ENCODE measurements around the gene CEP85L. TPM values are rescaled to one million over a fixed set of nuclear protein-coding genes. Genes with fewer than 3 reads are reported as not detected.

The CEP85L gene
- total RNA-seq, 1 experiment from 2014 or later: 4.9 TPM

- TF ChIP-seq JUND (IDR thresholded peaks at IDR 0.05): no peak
- TF ChIP-seq RAD21 (IDR thresholded peaks at IDR 0.05; ENCODE audit: low read depth): no peak
- no peak for TF ChIP-seq EZH2phosphoT487 (IDR thresholded peaks at IDR 0.05; ENCODE audit: borderline replicate concordance)
- no peak for TF ChIP-seq SRF (IDR thresholded peaks at IDR 0.05; ENCODE audit: low read depth)
- TF ChIP-seq ELF1 (IDR thresholded peaks at IDR 0.05; ENCODE audit: borderline replicate concordance, low read depth): no peak
- no peak for TF ChIP-seq YY1 (IDR thresholded peaks at IDR 0.05; ENCODE audit: extremely low read depth, insufficient replicate concordance, low read depth, low read length)
- no peak for TF ChIP-seq EGR1 (IDR thresholded peaks at IDR 0.05; ENCODE audit: low read depth)
- no peak for TF ChIP-seq FOSL1 (IDR thresholded peaks at IDR 0.05; ENCODE audit: low read depth)
Observed at GRCh38 chr6:118663993-118664985, 12.9 kb upstream of the CEP85L start (continued).

DNA sequence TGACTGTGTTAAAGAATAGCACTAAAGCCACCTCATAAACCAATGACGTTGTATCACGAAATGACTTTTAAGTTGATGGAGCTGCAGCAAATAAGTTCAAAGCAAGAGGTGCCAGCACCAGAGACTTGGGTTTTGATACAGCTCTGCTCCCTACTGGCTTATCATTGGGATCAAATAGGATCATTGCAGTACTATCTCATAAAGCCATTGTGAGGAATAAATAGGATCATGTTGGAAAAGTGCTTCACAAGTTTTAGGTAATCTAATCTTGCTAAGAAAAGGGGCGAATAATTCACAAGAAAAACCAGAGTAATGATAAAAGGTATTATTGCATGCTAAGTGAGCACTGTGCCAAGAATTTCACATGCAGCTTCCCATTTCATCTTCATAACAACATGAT lies 10.4 kb upstream of the CEP85L start:
- H2AFZ ChIP-seq (ENCODE audit: low read depth, low read length, poor library complexity, severe bottlenecking): no peak overlapping the region
- no peaks in the 10 kb centered on the region; a peak in 1 of 4 replicates for H3K4me1 ChIP-seq (ENCODE audit: control insufficient read depth in 1 of 2, insufficient read depth in 2 of 2, low read length in 2 of 2)
- ChIA-PET RAD21 (ENCODE audit: low non-redundant PET in 1 of 2, low total read pairs in 2 of 2, uncharacterized antibody in 2 of 2, unreplicated experiment in 2 of 2) (no interaction called here), CTCF (no interaction called here), POLR2A (no interaction called here)
- no peak overlapping the region for H3K9ac ChIP-seq (ENCODE audit: low read length)
- no peak overlapping the region for H3K4me2 ChIP-seq (ENCODE audit: low read length)
- no peak for DNase-seq (ENCODE audit: low read depth, low spot score)
- H3K9me3 ChIP-seq (ENCODE audit: control insufficient read depth in 1 of 2, insufficient read depth in 1 of 2, low read depth in 1 of 2, low read length in 2 of 2): no peaks in the 10 kb centered on the region
- H3K9me2 ChIP-seq (ENCODE audit: insufficient read depth): no peaks in the 10 kb centered on the region
- intact Hi-C loops (cut with micrococcal nuclease): no loop called here
- no peak overlapping the region for H3K4me3 ChIP-seq (replicated peaks in 1 of 2; ENCODE audit: low read depth in 1 of 2, low read length in 2 of 2)
- H3K27ac ChIP-seq (ENCODE audit: low read depth, low read length): no peak overlapping the region
- no peaks in the 10 kb centered on the region for H3K27me3 ChIP-seq (ENCODE audit: insufficient read depth, low read length)
- ATAC-seq: no peak
- no peaks in the 10 kb centered on the region for H4K20me1 ChIP-seq (ENCODE audit: insufficient read depth)
- TF ChIP-seq POLR2A (IDR thresholded peaks at IDR 0.05; ENCODE audit: borderline replicate concordance, extremely low read depth, insufficient read depth, insufficient read length): no peak
- TF ChIP-seq ZNF274 (IDR thresholded peaks at IDR 0.05; ENCODE audit: low read depth, low read length): no peak
- TF ChIP-seq CEBPB (IDR thresholded peaks at IDR 0.05; ENCODE audit: low read depth): no peak
- TF ChIP-seq RAD21 (IDR thresholded peaks at IDR 0.05; ENCODE audit: low read depth): no peak
- TF ChIP-seq FOSL1 (IDR thresholded peaks at IDR 0.05; ENCODE audit: low read depth): no peak
- no peak for TF ChIP-seq SRF (IDR thresholded peaks at IDR 0.05; ENCODE audit: low read depth)
- no peak for TF ChIP-seq ELF1 (IDR thresholded peaks at IDR 0.05; ENCODE audit: borderline replicate concordance, low read depth)
- no peak for TF ChIP-seq POLR2AphosphoS5 (IDR thresholded peaks at IDR 0.05; ENCODE audit: low read depth, low read length)
- TF ChIP-seq, protein P1, sequence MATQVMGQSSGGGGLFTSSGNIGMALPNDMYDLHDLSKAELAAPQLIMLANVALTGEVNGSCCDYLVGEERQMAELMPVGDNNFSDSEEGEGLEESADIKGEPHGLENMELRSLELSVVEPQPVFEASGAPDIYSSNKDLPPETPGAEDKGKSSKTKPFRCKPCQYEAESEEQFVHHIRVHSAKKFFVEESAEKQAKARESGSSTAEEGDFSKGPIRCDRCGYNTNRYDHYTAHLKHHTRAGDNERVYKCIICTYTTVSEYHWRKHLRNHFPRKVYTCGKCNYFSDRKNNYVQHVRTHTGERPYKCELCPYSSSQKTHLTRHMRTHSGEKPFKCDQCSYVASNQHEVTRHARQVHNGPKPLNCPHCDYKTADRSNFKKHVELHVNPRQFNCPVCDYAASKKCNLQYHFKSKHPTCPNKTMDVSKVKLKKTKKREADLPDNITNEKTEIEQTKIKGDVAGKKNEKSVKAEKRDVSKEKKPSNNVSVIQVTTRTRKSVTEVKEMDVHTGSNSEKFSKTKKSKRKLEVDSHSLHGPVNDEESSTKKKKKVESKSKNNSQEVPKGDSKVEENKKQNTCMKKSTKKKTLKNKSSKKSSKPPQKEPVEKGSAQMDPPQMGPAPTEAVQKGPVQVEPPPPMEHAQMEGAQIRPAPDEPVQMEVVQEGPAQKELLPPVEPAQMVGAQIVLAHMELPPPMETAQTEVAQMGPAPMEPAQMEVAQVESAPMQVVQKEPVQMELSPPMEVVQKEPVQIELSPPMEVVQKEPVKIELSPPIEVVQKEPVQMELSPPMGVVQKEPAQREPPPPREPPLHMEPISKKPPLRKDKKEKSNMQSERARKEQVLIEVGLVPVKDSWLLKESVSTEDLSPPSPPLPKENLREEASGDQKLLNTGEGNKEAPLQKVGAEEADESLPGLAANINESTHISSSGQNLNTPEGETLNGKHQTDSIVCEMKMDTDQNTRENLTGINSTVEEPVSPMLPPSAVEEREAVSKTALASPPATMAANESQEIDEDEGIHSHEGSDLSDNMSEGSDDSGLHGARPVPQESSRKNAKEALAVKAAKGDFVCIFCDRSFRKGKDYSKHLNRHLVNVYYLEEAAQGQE (IDR thresholded peaks at IDR 0.05; ENCODE audit: low read depth): no peak
- TF ChIP-seq EZH2 (IDR thresholded peaks at IDR 0.05): no peak
- TF ChIP-seq EZH2phosphoT487 (IDR thresholded peaks at IDR 0.05; ENCODE audit: borderline replicate concordance): no peak
- TF ChIP-seq EGR1 (IDR thresholded peaks at IDR 0.05; ENCODE audit: low read depth): no peak
- H3K79me2 ChIP-seq (ENCODE audit: insufficient read depth, low read length): no peaks in the 10 kb centered on the region
- no peaks in the 10 kb centered on the region for H3K36me3 ChIP-seq (ENCODE audit: control insufficient read depth in 1 of 2, insufficient read depth in 2 of 2, low read length in 2 of 2)
- BruUV-seq (replicated peaks): no TSS peak

All from HCT116 (cell line).